Cardiac fibroblast (primary cell): ENCODE measurements around the gene SPSB4.

Experiments used
- DNase-seq, 2 donors: peaks; one replicate each; pipeline versions ENCODE4 v3.0.0 to v3.0.0-alpha.2; 2010; ENCODE audit warnings: low read depth in 2 of 2
- H3K4me3 ChIP-seq, 2 donors: replicated peaks in 1 of 2; 1 replicate in 1 of 2; 2 replicates in 1 of 2; pipeline ENCODE4 v1.5.1; 2011; ENCODE audit warnings: low read depth in 2 of 2, low read length in 2 of 2, mild to moderate bottlenecking in 2 of 2, moderate library complexity in 1 of 2
- TF ChIP-seq, protein P1 (sequence below): IDR thresholded peaks from one replicate; pipeline ENCODE4 v1.5.1; 2011; ENCODE audit warnings: low read depth, mild to moderate bottlenecking, low read length, inconsistent platforms

Gene SPSB4

DNA sequence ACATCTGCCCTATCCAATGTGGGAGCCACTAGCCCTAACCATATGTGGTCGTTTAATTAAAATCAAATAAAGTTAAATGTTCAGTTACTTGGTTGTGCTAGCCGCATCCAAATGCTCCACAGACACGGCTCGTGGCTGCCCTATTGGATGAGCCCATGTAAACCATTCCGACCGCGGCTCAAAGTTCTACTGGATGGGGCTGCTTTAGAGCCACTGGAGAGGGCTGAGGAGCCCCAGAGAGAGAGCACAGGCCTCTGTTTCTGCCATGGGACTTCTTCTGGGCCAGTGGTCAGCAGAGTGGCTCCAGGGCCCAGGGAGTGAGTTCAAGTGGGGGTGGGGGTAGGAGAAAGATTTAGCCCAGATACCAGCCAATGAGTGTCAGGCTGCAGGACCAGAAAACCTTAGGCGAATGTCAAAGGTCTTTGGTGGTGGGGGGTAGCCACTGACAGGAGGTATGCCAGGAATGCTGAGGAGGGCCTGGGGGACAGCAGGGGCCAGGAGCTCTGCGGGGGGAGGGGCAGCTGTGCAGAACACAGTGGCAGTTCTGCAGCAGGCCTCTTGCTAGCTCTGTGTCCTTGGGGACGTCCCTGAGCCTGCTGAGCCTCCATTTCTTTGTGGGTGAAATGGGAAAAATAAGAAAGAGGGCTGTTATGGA lies 30.1 kb downstream of the SPSB4 start:
- TF ChIP-seq, protein P1, sequence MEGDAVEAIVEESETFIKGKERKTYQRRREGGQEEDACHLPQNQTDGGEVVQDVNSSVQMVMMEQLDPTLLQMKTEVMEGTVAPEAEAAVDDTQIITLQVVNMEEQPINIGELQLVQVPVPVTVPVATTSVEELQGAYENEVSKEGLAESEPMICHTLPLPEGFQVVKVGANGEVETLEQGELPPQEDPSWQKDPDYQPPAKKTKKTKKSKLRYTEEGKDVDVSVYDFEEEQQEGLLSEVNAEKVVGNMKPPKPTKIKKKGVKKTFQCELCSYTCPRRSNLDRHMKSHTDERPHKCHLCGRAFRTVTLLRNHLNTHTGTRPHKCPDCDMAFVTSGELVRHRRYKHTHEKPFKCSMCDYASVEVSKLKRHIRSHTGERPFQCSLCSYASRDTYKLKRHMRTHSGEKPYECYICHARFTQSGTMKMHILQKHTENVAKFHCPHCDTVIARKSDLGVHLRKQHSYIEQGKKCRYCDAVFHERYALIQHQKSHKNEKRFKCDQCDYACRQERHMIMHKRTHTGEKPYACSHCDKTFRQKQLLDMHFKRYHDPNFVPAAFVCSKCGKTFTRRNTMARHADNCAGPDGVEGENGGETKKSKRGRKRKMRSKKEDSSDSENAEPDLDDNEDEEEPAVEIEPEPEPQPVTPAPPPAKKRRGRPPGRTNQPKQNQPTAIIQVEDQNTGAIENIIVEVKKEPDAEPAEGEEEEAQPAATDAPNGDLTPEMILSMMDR: no peak
- no peak overlapping the region for H3K4me3 ChIP-seq
- no peak for DNase-seq

DNA sequence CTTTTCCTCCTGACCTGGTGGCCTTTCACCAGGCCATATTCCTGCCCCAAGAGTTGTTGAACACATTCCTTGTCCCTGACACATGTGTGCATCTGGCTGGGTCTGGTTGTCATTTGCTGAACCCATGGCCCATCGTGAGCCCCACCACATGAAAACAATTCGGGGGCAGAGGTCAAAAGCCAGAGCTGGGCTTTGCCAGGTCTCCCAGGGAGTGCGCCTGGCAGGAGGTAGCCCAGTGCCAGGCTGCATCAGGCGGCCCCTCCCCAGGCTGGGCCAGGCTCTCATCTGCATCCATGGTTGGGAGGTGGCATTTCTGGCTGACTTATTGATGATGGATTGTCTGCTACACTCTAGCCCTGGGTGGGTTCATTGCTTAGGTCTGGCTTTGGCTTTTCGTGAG lies 30.9 kb downstream of the SPSB4 start:
- TF ChIP-seq, protein P1: no peak
- no peak overlapping the region for H3K4me3 ChIP-seq
- no peak for DNase-seq

DNA sequence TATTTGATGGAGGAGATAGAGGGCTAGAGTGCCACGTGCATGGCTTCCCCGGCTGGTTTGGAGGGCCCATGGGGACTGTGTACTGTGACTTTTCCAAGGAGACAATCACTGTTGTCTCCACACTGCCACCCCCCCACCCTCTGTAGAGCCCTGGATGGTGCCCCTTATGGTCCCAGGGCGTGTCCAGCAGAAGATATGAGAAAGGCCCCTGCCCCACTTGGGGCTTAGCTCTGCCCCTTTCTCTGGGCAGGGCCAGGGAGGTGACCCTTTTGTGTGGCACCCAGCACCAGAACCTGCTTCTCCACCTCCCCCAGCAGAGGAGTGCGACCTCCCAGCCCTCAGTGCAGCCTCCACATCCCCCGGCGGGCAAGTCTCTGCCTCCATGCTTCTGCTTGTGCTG lies 32.1 kb downstream of the SPSB4 start:
- no peak overlapping the region for H3K4me3 ChIP-seq
- no peak for DNase-seq
- TF ChIP-seq, protein P1: no peak

DNA sequence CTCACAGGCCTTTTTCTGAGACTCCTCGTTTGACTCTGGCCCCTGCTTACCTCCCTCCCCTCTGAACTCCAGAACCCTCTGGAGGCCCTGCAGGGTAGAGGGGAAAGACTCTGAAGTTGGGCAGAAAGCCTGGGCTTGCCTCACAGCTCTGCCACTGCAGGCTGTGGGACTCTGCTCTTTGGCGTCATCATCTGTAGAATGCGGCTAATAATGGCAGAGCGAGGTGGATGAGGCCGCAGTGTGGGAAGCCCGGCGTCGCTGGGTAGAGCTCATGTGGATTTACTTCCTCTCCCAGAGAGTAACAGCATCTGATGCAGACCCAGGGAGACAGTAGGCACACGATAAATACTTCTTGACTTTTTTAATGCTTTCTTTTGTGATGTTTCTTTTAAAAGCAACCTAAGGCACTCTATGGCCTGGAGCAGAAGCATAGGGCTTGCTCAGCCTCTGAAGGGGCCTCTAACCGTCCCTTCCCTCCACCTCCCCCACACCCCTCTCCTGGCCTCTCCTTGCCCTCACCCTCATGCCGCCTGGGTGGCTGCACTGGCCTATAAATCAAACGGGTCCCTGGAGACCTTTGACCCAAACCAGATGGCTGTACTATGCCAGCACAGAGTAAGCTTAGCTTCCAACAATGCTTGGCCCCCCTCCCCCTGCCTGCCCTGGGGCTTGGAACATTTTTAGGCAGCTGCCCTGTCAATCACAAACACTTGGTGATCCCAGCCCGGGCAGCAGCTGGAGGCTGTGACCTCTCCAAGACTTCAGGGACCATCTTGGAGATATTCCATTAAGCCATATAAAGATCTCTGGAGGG lies 32.9 kb downstream of the SPSB4 start:
- H3K4me3 ChIP-seq: no peak overlapping the region
- DNase-seq: no peak
- TF ChIP-seq, protein P1: no peak

DNA sequence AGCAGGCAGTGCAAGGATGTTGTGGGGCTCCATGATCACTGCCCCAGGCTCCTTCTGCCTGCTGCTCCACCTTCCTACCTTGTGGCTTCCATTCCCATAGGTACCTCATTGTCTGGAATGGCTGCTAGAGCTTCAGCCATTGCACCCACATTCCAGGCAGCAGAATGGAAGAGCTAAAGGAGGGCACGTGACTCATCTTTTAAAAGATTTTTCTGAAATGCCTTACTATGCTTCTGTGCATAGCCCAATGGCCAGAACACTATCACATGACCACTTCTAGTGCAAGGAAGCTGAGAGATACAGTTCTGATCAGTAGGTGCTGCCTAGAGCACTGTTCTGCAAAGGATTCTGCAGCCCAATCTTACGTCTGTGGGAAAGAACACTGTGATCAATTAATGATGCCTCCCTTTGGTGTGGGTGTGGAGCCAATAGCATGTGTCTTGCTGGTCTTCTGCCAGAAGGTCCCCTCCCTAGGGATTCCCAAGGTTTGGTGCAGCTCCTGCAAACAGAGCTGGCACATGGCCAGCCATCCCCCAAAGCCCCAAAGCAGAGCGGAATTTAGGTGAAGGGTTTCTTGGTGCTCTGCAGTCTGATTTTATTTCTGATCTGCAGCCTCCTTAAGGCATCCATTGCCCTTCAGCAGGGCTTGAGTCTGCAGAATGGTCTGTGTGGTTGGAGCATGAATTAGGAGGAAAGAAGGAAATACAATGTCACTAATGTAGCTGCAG lies 34.4 kb downstream of the SPSB4 start:
- H3K4me3 ChIP-seq: no peak overlapping the region
- no peak for DNase-seq
- TF ChIP-seq, protein P1: no peak

DNA sequence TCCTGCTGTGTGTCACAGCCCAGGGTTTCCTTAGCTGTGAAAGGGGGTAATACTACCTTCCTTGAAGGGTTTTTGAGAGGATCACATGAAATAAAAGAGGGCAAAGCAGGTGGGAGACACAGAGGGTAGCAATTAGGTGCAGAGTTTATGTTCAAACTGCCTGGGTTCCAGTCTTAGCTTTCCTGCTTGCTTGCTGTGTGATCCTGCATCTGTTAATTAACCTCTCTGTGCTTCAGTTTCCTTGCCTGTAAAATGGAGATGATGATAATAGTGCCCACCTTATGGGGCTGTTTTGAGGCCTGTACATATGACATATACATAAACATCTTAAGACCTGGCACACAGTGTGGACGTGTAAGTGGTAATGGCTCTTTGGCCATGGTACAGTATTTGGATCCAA lies 35.0 kb downstream of the SPSB4 start:
- no peak overlapping the region for H3K4me3 ChIP-seq
- TF ChIP-seq, protein P1: no peak
- no peak for DNase-seq
